ENCODE measurements around the gene MACROH2A1.

The MACROH2A1 gene

DNA sequence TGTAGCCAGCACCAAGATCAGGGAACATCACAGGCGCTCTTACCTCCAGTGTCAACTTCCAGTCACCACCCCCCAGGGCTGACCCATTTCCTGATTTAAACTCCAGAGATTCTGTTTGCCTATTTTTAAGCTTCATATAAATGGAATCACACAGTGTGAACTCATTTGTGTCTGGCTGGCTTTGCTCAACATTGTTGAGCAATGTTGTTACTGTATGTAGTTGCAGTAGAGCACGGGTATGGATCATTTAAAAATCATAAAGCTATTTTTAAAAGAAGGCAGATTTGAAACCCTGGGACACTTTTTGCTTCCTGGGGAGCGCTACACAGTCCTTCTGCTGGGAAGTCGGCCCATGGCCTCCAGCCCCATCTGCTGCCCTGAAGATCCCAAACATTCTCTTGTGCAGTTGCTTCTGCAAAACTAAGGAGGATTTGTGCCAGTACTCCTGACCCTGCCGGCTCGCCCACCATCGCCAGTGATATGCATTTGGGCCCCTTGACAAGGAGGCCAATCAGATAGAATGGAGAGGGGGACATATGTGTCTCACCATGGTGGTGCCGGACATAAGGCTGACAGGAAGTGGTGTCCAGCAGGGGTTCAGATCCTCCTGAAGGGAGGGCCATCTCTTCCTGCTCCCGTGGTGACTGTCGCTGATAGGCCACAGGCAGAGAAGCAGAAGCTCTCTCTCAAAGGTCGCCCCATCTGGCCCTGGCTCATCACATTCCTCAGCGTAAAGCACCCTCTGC lies 34.8 kb upstream of the MACROH2A1 start:
- Histone ChIP-seq H3K4me1 (ENCODE audit: control insufficient read depth in 1 of 2, insufficient read depth in 1 of 2, low read depth in 1 of 2, low read length in 1 of 2) (peaks cover 30 to 31% of the 10 kb centered on the region in 2 experiments), H3K36me3 (no peaks in the 10 kb centered on the region), H3K27me3 (no peaks in the 10 kb centered on the region), H3K9me3 (no peaks in the 10 kb centered on the region), H3K4me3 (ENCODE audit: low read depth in 1 of 2, low read length in 1 of 2) (no peak overlapping the region), H3K27ac (peak overlapping the region; percentile 51)
- TF ChIP-seq, protein P1, sequence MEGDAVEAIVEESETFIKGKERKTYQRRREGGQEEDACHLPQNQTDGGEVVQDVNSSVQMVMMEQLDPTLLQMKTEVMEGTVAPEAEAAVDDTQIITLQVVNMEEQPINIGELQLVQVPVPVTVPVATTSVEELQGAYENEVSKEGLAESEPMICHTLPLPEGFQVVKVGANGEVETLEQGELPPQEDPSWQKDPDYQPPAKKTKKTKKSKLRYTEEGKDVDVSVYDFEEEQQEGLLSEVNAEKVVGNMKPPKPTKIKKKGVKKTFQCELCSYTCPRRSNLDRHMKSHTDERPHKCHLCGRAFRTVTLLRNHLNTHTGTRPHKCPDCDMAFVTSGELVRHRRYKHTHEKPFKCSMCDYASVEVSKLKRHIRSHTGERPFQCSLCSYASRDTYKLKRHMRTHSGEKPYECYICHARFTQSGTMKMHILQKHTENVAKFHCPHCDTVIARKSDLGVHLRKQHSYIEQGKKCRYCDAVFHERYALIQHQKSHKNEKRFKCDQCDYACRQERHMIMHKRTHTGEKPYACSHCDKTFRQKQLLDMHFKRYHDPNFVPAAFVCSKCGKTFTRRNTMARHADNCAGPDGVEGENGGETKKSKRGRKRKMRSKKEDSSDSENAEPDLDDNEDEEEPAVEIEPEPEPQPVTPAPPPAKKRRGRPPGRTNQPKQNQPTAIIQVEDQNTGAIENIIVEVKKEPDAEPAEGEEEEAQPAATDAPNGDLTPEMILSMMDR (IDR thresholded peaks at IDR 0.05) = no peak

DNA sequence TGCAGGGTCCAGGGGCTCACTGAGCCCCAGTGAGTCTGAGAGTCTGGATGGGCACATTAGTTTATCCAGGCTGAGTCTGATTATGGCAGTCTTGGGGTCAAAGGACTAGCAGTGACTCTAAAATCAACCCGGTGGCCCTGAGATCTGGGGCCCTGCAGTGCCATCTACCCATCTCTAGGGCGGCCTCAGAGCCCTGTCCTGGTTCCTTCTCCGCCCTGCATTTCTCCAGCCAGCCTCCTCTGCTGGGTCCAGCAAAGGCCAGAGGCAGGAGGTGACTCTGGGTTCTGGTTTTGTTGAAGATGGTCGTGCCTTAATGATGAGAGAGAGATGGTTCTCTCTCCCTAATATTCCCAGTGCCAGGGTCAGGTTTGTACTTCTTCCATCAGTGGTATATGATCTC lies 33.1 kb upstream of the MACROH2A1 start:
- TF ChIP-seq, protein P1 (IDR thresholded peaks at IDR 0.05) = no peak
- Histone ChIP-seq H3K4me1 (ENCODE audit: control insufficient read depth in 1 of 2, insufficient read depth in 1 of 2, low read depth in 1 of 2, low read length in 1 of 2) (peaks cover 26 to 27% of the 10 kb centered on the region in 2 experiments), H3K9me3 (no peaks in the 10 kb centered on the region), H3K4me3 (ENCODE audit: low read depth in 1 of 2, low read length in 1 of 2) (no peak overlapping the region), H3K36me3 (no peaks in the 10 kb centered on the region), H3K27ac (no peak overlapping the region), H3K27me3 (no peaks in the 10 kb centered on the region)

DNA sequence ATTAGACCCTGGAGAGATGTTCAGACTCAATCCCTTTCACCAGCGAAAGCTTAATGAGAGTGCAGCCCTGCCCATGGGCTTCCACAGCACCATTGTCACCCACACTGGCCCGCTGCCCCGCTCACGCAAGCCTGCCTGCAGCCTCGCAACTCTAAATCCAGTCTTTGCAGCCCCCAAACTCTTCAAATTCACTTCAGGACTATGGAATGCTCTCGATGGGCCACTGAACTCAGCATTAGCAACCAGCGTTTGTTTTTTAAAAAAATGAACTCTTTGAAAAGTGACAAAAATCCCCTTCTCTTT lies 31.1 kb upstream of the MACROH2A1 start:
- Histone ChIP-seq H3K4me3 (ENCODE audit: low read depth in 1 of 2, low read length in 1 of 2) (no peak overlapping the region), H3K4me1 (ENCODE audit: control insufficient read depth in 1 of 2, insufficient read depth in 1 of 2, low read depth in 1 of 2, low read length in 1 of 2) (peaks cover 39 to 41% of the 10 kb centered on the region in 2 experiments), H3K36me3 (no peaks in the 10 kb centered on the region), H3K27me3 (no peaks in the 10 kb centered on the region), H3K27ac (no peak overlapping the region), H3K9me3 (no peaks in the 10 kb centered on the region)
- TF ChIP-seq, protein P1 (IDR thresholded peaks at IDR 0.05) = no peak

DNA sequence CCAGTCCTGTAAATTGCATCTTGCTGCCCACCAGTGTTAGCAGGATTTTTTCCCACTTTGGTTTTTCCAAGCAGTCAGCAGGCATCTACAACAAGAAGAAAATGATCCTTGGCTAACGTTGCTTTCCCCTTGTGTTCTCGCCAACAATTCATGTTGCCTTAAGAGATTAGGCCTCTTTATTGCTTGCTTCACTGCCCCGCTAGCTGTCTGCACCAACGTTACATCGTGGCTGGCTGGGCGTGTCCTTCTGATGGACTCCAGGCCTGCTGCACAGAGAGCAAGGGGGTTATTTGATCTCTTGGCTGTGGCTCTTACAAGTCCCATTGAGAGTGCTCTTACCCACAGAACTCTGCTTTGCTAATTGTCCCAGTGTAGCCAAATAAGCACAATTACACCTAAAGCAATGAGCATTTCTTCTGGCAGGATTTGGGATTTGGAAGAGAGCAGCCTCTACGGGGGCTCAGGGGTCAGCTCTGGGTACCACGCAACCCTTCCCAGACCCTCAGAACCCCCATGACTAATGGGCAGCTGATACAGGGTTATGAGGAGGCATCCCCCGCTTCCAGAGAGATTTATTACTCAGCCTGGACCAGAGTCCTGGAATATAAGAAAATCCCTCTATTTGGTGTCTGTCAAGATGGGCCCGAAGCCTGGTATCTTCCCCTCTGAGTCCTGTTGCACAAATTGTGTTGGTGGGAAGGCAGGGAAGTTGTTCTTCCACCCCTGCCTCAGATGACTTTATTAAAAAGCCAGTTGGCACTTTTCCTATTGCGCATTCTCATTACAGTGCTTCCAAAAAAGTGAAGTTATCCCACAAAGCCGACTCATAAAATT lies 30.5 kb upstream of the MACROH2A1 start:
- Histone ChIP-seq H3K9me3 (no peaks in the 10 kb centered on the region), H3K4me3 (ENCODE audit: low read depth in 1 of 2, low read length in 1 of 2) (no peak overlapping the region), H3K27ac (no peak overlapping the region), H3K27me3 (no peaks in the 10 kb centered on the region), H3K36me3 (no peaks in the 10 kb centered on the region), H3K4me1 (ENCODE audit: control insufficient read depth in 1 of 2, insufficient read depth in 1 of 2, low read depth in 1 of 2, low read length in 1 of 2) (peaks cover 40 to 42% of the 10 kb centered on the region in 2 experiments)
- TF ChIP-seq, protein P1 (IDR thresholded peaks at IDR 0.05) = no peak

DNA sequence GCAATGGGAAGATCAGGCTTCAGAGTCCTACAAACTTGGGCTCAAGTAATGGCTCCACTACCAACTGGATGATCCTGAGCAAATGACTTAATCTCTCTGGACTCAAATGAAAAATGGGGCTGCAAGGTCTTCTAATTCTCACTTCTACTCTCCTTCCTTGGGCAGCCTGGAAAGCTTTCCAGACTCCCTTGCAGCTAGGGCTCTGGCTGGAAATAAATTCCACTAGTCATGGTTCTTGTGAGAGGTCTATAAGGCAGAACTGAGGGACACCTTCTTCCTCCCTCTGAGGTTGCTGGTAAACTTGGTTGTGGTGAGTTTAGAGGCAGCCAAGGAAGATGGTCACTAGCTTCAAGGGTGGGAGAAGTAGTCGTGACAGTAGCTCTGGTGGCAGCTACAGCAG lies 29.6 kb upstream of the MACROH2A1 start:
- Histone ChIP-seq H3K4me1 (ENCODE audit: control insufficient read depth in 1 of 2, insufficient read depth in 1 of 2, low read depth in 1 of 2, low read length in 1 of 2) (peaks cover 40 to 42% of the 10 kb centered on the region in 2 experiments), H3K9me3 (no peaks in the 10 kb centered on the region), H3K36me3 (no peaks in the 10 kb centered on the region), H3K27me3 (no peaks in the 10 kb centered on the region), H3K27ac (no peak overlapping the region), H3K4me3 (ENCODE audit: low read depth in 1 of 2, low read length in 1 of 2) (no peak overlapping the region)
- TF ChIP-seq, protein P1 (IDR thresholded peaks at IDR 0.05) = no peak

Measured in neutrophil (primary cell).